Endothelial cell of umbilical vein (primary cell): Measurements from ENCODE around the gene KCTD6. TPM values are rescaled to one million over a fixed set of nuclear protein-coding genes. Genes with fewer than 3 reads are reported as not detected.

Source experiments
- BruUV-seq: library from RNA; stranded (reverse); fragments of 400-500 nt; replicated peaks from 2 replicates; lab custom pipeline; 2021; lab: Mats Ljungman, UMichigan
- CTCF ChIA-PET: fragments of 300-600, 350-600 bp; sonication (Branson Sonifier 250); formaldehyde crosslinking; loops from one replicate; lab custom pipeline; 2021; ENCODE audit warnings: antibody characterized with exemption, inconsistent platforms; lab: Charles Lee
- POLR2A ChIA-PET: fragments of 300-600, 350-600 bp; sonication (Branson Sonifier 250); formaldehyde crosslinking; loops from one replicate; lab custom pipeline; 2021; ENCODE audit warnings: antibody characterized with exemption, inconsistent platforms; lab: Charles Lee
- DNase-seq: peaks from one replicate; pipeline ENCODE4 v3.0.0-alpha.2; 2011; ENCODE audit warnings: low read depth, low spot score
- FAIRE-seq: peaks from 2 replicates; lab custom pipeline; 2011; peaks lifted over from hg19 to GRCh38; lab: Jason Lieb, UNC
- H2AFZ ChIP-seq: 2 replicates; pipeline ENCODE4 v1.6.0; 2012; ENCODE audit warnings: low read depth, low read length, control low read depth, inconsistent platforms
- H3K27ac ChIP-seq: 2 replicates; pipeline ENCODE4 v1.5.1; 2011; ENCODE audit warnings: low read depth, mild to moderate bottlenecking, control low read depth, low read length, moderate library complexity; ENCODE audit not compliant: insufficient read depth
- H3K27me3 ChIP-seq, 2 experiments: 2 replicates each; pipeline versions ENCODE4 v1.6.0 to v1.6.1; 2011; ENCODE audit warnings: low read length in 2 of 2, mixed read lengths in 1 of 2; ENCODE audit not compliant: control insufficient read depth in 2 of 2, insufficient read depth in 2 of 2
- H3K36me3 ChIP-seq, 2 experiments: 2 replicates in 1 of 2; 3 replicates in 1 of 2; pipeline ENCODE4 v1.5.1; 2011; ENCODE audit warnings: low read length in 2 of 2, mild to moderate bottlenecking in 1 of 2, moderate library complexity in 1 of 2; ENCODE audit not compliant: control insufficient read depth in 2 of 2, insufficient read depth in 2 of 2; ENCODE audit errors: extremely low read depth in 1 of 2
- H3K4me1 ChIP-seq: 3 replicates; pipeline ENCODE4 v1.5.1; 2011; ENCODE audit warnings: mild to moderate bottlenecking, low read length; ENCODE audit not compliant: control insufficient read depth, insufficient read depth; ENCODE audit errors: extremely low read depth
- H3K4me2 ChIP-seq: 2 replicates; pipeline ENCODE4 v1.6.1; 2011; ENCODE audit warnings: low read length, control low read depth, mixed read lengths; ENCODE audit not compliant: insufficient read depth
- H3K4me3 ChIP-seq, 3 experiments: fragments of 200-600 bp in 1 of 3; sonication (generic), shearing (Covaris generic) in 1 of 3; replicated peaks in 1 of 3; 2 replicates each; pipeline ENCODE4 v1.5.1; 2011 to 2016; ENCODE audit warnings: control low read depth in 3 of 3, low read length in 3 of 3, mild to moderate bottlenecking in 2 of 3, inconsistent platforms in 1 of 3, low read depth in 1 of 3, moderate library complexity in 1 of 3; ENCODE audit not compliant: insufficient read depth in 1 of 3
- H3K79me2 ChIP-seq: 2 replicates; pipeline ENCODE4 v1.6.0; 2012; ENCODE audit warnings: low read length, inconsistent platforms; ENCODE audit not compliant: control insufficient read depth, insufficient read depth
- H3K9ac ChIP-seq: replicated peaks from 2 replicates; pipeline ENCODE3; 2011; ENCODE audit warnings: low read length, control low read depth; ENCODE audit not compliant: insufficient read depth; ENCODE audit errors: extremely low read depth
- H3K9me1 ChIP-seq: replicated peaks from 3 replicates; pipeline ENCODE4 v1.6.0; 2011; ENCODE audit warnings: mild to moderate bottlenecking, low read length; ENCODE audit not compliant: control insufficient read depth, insufficient read depth; ENCODE audit errors: extremely low read depth
- H3K9me3 ChIP-seq: replicated peaks from 2 replicates; pipeline ENCODE4 v1.5.1; 2012; ENCODE audit warnings: low read length, inconsistent platforms; ENCODE audit not compliant: control insufficient read depth, insufficient read depth
- H4K20me1 ChIP-seq: replicated peaks from 2 replicates; pipeline ENCODE3; 2011; ENCODE audit warnings: mild to moderate bottlenecking, low read length; ENCODE audit not compliant: control insufficient read depth, insufficient read depth; ENCODE audit errors: extremely low read depth
- CTCF ChIP-seq, 2 donors: IDR thresholded peaks; 1 replicate in 1 of 2; 2 replicates in 1 of 2; pipeline ENCODE4 v1.5.1; 2011; ENCODE audit warnings: low read length in 2 of 2, mild to moderate bottlenecking in 2 of 2, moderate library complexity in 2 of 2, control low read depth in 1 of 2, inconsistent platforms in 1 of 2, low read depth in 1 of 2; ENCODE audit not compliant: insufficient read depth in 1 of 2; ENCODE audit errors: extremely low read depth in 1 of 2
- EZH2 ChIP-seq: IDR thresholded peaks from 2 replicates; pipeline ENCODE4 v1.6.1; 2012; ENCODE audit warnings: borderline replicate concordance, low read depth, mild to moderate bottlenecking, moderate library complexity, low read length, inconsistent platforms; ENCODE audit not compliant: severe bottlenecking
- FOS ChIP-seq: IDR thresholded peaks from 2 replicates; pipeline ENCODE4 v1.6.1; 2011; ENCODE audit warnings: mild to moderate bottlenecking, low read length, moderate library complexity, borderline replicate concordance; ENCODE audit not compliant: insufficient read depth
- GATA2 ChIP-seq: IDR thresholded peaks from 2 replicates; pipeline ENCODE4 v1.7.0; 2011; ENCODE audit warnings: low read depth, mild to moderate bottlenecking, moderate library complexity, mixed read lengths, low read length; ENCODE audit not compliant: insufficient read length, insufficient read depth
- JUN ChIP-seq: IDR thresholded peaks from 2 replicates; pipeline ENCODE4 v1.6.1; 2011; ENCODE audit warnings: borderline replicate concordance, low read depth; ENCODE audit not compliant: insufficient read length, insufficient read depth
- MYC ChIP-seq: IDR thresholded peaks from one replicate; pipeline ENCODE4 v1.6.1; 2011; ENCODE audit warnings: mild to moderate bottlenecking, low read depth, low read length
- POLR2A ChIP-seq: IDR thresholded peaks from 2 replicates; pipeline ENCODE4 v1.6.1; 2012; ENCODE audit warnings: low read depth, mild to moderate bottlenecking, control low read depth, low read length
- POLR2AphosphoS5 ChIP-seq: IDR thresholded peaks from 2 replicates; pipeline ENCODE4 v1.6.1; 2012; ENCODE audit warnings: low read depth, mild to moderate bottlenecking, control low read depth, low read length, moderate library complexity; ENCODE audit not compliant: insufficient read depth
- dilution Hi-C: fragments of 300-500 bp; cut with MboI; formaldehyde crosslinking; loops from one replicate; pipeline ENCODE4 v1.15.0; 2019; ENCODE audit warnings: low sequenced_read_pairs; ENCODE audit not compliant: extremely low pct_ligation_motif_present
- intact Hi-C: fragments of 100-400 bp; cut with micrococcal nuclease; formaldehyde crosslinking; loops from one replicate; pipeline ENCODE4 v1.10.0; 2022
- polyA plus RNA-seq, 4 experiments: library from polyadenylated mRNA; depleted of rRNA in 3 of 4; stranded (reverse) in 3 of 4; unstranded in 1 of 4; fragments of >200 nt; gene quantifications; 2 replicates each; pipeline versions ENCODE4 v1.2.1 to v1.2.3, GENCODE V29; 2011 to 2012; ENCODE audit warnings: missing spikeins in 1 of 4
- total RNA-seq: library from RNA; stranded (reverse); gene quantifications from 2 replicates; pipeline ENCODE4 v1.2.3, GENCODE V29; 2021
- TF ChIP-seq, protein P1 (sequence below): IDR thresholded peaks from 2 replicates; pipeline ENCODE4 v1.6.1; 2011; ENCODE audit not compliant: insufficient read depth, insufficient read length

KCTD6 gene
- total and polyA plus RNA-seq, 2 donors (not counting 3 experiments of a cell fraction or from before 2014, with no cell fraction given) = 6.4 TPM

GRCh38 chr3:58473275-58473674 lies 18.6 kb upstream of the KCTD6 start:
- no peak overlapping the region for H3K4me2 ChIP-seq
- intact Hi-C loops (no loop called here), dilution Hi-C loops (no loop called here)
- ChIA-PET CTCF (interaction anchor here (0.6 to 1.4 kb wide), 5 partner anchors 10 to 167 kb away, joined by 3 to 8 read pairs (median 4); partner anchors contain the start of genes HTD2, KCTD6 and RPP14), POLR2A (no interaction called here)
- H3K9ac ChIP-seq = no peak overlapping the region
- TF ChIP-seq POLR2AphosphoS5 = no peak
- no peak for TF ChIP-seq MYC
- TF ChIP-seq FOS = no peak
- TF ChIP-seq JUN = no peak
- TF ChIP-seq GATA2 = no peak
- TF ChIP-seq EZH2 = no peak
- TF ChIP-seq CTCF (IDR thresholded peaks at IDR 0.05; ENCODE audit: extremely low read depth in 1 of 2, insufficient read depth in 1 of 2, low read depth in 1 of 2, low read length in 2 of 2) = no peak
- no peak for TF ChIP-seq POLR2A
- TF ChIP-seq, protein P1, sequence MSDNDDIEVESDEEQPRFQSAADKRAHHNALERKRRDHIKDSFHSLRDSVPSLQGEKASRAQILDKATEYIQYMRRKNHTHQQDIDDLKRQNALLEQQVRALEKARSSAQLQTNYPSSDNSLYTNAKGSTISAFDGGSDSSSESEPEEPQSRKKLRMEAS = no peak
- H3K27me3 ChIP-seq = no peaks in the 10 kb centered on the region
- FAIRE-seq (no peak), DNase-seq (no peak)
- H2AFZ ChIP-seq = no peak overlapping the region
- peaks cover 3% of the 10 kb centered on the region for H3K4me1 ChIP-seq
- no peaks in the 10 kb centered on the region for H3K36me3 ChIP-seq
- no peaks in the 10 kb centered on the region for H4K20me1 ChIP-seq
- no peaks in the 10 kb centered on the region for H3K79me2 ChIP-seq
- no peak overlapping the region for H3K4me3 ChIP-seq
- no peaks in the 10 kb centered on the region for H3K9me1 ChIP-seq
- no peak overlapping the region for H3K27ac ChIP-seq
- no TSS peak for BruUV-seq
- H3K9me3 ChIP-seq = no peaks in the 10 kb centered on the region
